OCI-LY1 (cell line): ENCODE results near the gene GUCY1B1.

Experiments used
- H2AFZ ChIP-seq: fragments of 200-600 bp; sonication (generic), shearing (Covaris generic); 2 replicates; pipeline ENCODE4 v1.6.0; 2014; ENCODE audit warnings: antibody characterized with exemption, mild to moderate bottlenecking, low read length
- H3F3A ChIP-seq: fragments of 200-600 bp; sonication (generic), shearing (Covaris generic); 2 replicates; pipeline ENCODE4 v1.6.0; 2014; ENCODE audit warnings: mild to moderate bottlenecking, antibody characterized with exemption, low read length, moderate library complexity; ENCODE audit not compliant: insufficient read depth
- H3K27ac ChIP-seq: fragments of 200-600 bp; sonication (generic); 2 replicates; pipeline ENCODE4 v1.5.1; 2014; ENCODE audit warnings: low read length, mixed run types, mild to moderate bottlenecking, low read depth; ENCODE audit not compliant: poor library complexity, severe bottlenecking
- H3K27me3 ChIP-seq: fragments of 200-600 bp; sonication (generic); 2 replicates; pipeline ENCODE4 v1.6.0; 2014; ENCODE audit warnings: antibody characterized with exemption, mild to moderate bottlenecking, low read length, moderate library complexity; ENCODE audit not compliant: insufficient read depth
- H3K36me3 ChIP-seq: fragments of 200-600 bp; sonication (generic); 2 replicates; pipeline ENCODE4 v1.6.1; 2014; ENCODE audit warnings: mild to moderate bottlenecking, antibody characterized with exemption, low read length, moderate library complexity, mixed read lengths; ENCODE audit not compliant: insufficient read depth
- H3K4me1 ChIP-seq: fragments of 200-600 bp; sonication (generic); 2 replicates; pipeline ENCODE4 v1.5.1; 2014; ENCODE audit warnings: mild to moderate bottlenecking, low read length, moderate library complexity; ENCODE audit not compliant: insufficient read depth, severe bottlenecking
- H3K4me2 ChIP-seq: fragments of 200-600 bp; sonication (generic), shearing (Covaris generic); 2 replicates; pipeline ENCODE4 v1.6.1; 2014; ENCODE audit warnings: low read length
- H3K4me3 ChIP-seq: fragments of 200-600 bp; sonication (generic); 2 replicates; pipeline ENCODE4 v1.5.1; 2014; ENCODE audit warnings: low read length, low read depth, mild to moderate bottlenecking, mixed read lengths; ENCODE audit not compliant: poor library complexity, severe bottlenecking
- H3K79me2 ChIP-seq: fragments of 200-600 bp; shearing (Covaris generic); 2 replicates; pipeline ENCODE4 v1.6.1; 2016; ENCODE audit warnings: mixed run types, low read length, mixed read lengths; ENCODE audit not compliant: insufficient read depth
- H3K9ac ChIP-seq: fragments of 200-600 bp; sonication (generic), shearing (Covaris generic); 2 replicates; pipeline ENCODE4 v1.6.1; 2014; ENCODE audit warnings: mild to moderate bottlenecking, low read length, mixed read lengths
- H3K9me2 ChIP-seq: fragments of 200-600 bp; sonication (generic), shearing (Covaris generic); 2 replicates; pipeline ENCODE4 v1.6.1; 2014; ENCODE audit warnings: low read depth, mild to moderate bottlenecking, low read length, mixed read lengths
- H3K9me3 ChIP-seq: fragments of 200-600 bp; shearing (Covaris generic); 2 replicates; pipeline ENCODE4 v1.6.1; 2014; ENCODE audit warnings: low read length, mixed read lengths
- H4K20me1 ChIP-seq: fragments of 200-600 bp; sonication (generic), shearing (Covaris generic); 2 replicates; pipeline ENCODE4 v1.6.0; 2016; ENCODE audit warnings: mild to moderate bottlenecking, low read length; ENCODE audit not compliant: insufficient read depth
- CTCF ChIP-seq: fragments of 200-600 bp; sonication (generic), shearing (Covaris generic); IDR thresholded peaks from 2 replicates; pipeline ENCODE4 v1.5.1; 2017; ENCODE audit warnings: mild to moderate bottlenecking, antibody characterized with exemption, low read length, moderate library complexity, mixed read lengths
- EZH2 ChIP-seq: fragments of 200-600 bp; sonication (generic), shearing (Covaris generic); IDR thresholded peaks from 2 replicates; pipeline ENCODE4 v1.8.0; 2017; ENCODE audit warnings: borderline replicate concordance, mixed run types, mild to moderate bottlenecking, antibody characterized with exemption, low read length, moderate library complexity, mixed read lengths

The GUCY1B1 gene

DNA sequence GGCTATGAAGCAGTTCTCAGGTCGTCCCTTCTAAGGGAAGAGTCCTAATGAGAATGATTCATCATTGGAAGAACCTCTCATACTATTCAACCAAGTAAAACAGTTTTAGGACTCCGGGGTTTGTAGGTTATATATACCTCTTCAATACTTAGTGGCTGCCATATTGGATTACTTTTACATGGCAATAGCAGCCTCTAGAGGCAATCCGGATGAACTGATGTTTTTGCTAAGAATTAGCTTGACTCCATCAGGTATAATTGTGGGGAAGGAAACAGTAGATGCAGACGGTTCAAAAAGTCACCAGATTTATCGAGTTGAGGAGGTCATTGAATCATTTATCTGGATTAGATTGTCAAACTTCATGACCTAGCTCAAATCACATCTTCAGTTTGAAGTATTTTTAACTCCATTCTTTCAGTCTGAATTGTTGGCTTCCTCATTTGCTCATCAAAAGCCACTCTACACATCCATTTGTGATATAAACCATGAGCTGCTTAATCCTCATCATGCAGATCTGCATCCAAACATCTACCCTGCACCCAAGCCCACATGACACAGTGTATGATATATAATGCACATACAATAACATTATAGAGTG, 28.4 kb downstream of the GUCY1B1 start:
- Histone ChIP-seq H3F3A (no peaks in the 10 kb centered on the region), H3K9me3 (no peaks in the 10 kb centered on the region), H3K27ac (no peak overlapping the region), H3K79me2 (no peaks in the 10 kb centered on the region), H3K4me1 (no peaks in the 10 kb centered on the region), H3K9me2 (no peaks in the 10 kb centered on the region), H3K36me3 (no peaks in the 10 kb centered on the region), H2AFZ (no peak overlapping the region), H3K9ac (no peak overlapping the region), H3K4me3 (no peak overlapping the region), H4K20me1 (no peaks in the 10 kb centered on the region), H3K27me3 (no peaks in the 10 kb centered on the region), H3K4me2 (no peak overlapping the region)
- peak; percentile 58 for TF ChIP-seq CTCF
- TF ChIP-seq EZH2 = no peak

DNA sequence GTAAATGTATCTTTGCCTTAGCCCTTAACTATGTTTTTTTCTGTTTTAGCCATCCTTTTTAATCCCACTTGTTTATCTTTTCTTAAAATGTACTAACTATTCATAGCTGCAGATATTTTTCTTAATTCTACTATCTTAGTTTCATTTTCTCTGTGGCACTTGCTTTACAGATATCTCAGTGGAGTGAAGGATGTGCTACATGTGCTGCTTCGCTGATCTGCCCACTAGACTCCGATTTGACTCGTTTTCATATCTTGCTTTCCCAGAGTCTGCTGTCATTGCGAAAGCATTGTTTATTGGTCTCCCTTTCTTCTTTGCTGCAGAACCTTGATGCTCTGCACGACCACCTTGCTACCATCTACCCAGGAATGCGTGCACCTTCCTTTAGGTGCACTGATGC, 30.6 kb downstream of the GUCY1B1 start:
- TF ChIP-seq EZH2 (no peak), CTCF (no peak)
- no peak overlapping the region for H3K4me3 ChIP-seq
- H3K4me1 ChIP-seq = no peaks in the 10 kb centered on the region
- H2AFZ ChIP-seq = no peak overlapping the region
- no peak overlapping the region for H3K4me2 ChIP-seq
- H4K20me1 ChIP-seq = no peaks in the 10 kb centered on the region
- no peaks in the 10 kb centered on the region for H3K9me3 ChIP-seq
- H3K36me3 ChIP-seq = no peaks in the 10 kb centered on the region
- H3K9me2 ChIP-seq = no peaks in the 10 kb centered on the region
- no peaks in the 10 kb centered on the region for H3K27me3 ChIP-seq
- no peak overlapping the region for H3K9ac ChIP-seq
- H3F3A ChIP-seq = no peaks in the 10 kb centered on the region
- H3K27ac ChIP-seq = no peak overlapping the region
- no peaks in the 10 kb centered on the region for H3K79me2 ChIP-seq

- Histone ChIP-seq H2AFZ (no peak overlapping the region), H3K9ac (no peak overlapping the region)
- TF ChIP-seq EZH2 (no peak), CTCF (no peak)
Observed at GRCh38 chr4:155789982-155790381, 31.2 kb downstream of the GUCY1B1 start.

More at GRCh38 chr4:155789982-155790381, 31.2 kb downstream of the GUCY1B1 start:
- no peaks in the 10 kb centered on the region for H3K9me2 ChIP-seq
- H3K79me2 ChIP-seq = no peaks in the 10 kb centered on the region
- H3F3A ChIP-seq = no peaks in the 10 kb centered on the region
- no peak overlapping the region for H3K27ac ChIP-seq
- no peak overlapping the region for H3K4me2 ChIP-seq
- no peak overlapping the region for H3K4me3 ChIP-seq
- no peaks in the 10 kb centered on the region for H3K9me3 ChIP-seq
- no peaks in the 10 kb centered on the region for H3K36me3 ChIP-seq
- no peaks in the 10 kb centered on the region for H4K20me1 ChIP-seq
- H3K27me3 ChIP-seq = no peaks in the 10 kb centered on the region
- H3K4me1 ChIP-seq = no peaks in the 10 kb centered on the region
